Tibial nerve (tissue), 4 donors: ENCODE data around the gene CCNF. TPM values are rescaled to one million over a fixed set of nuclear protein-coding genes. Genes with fewer than 3 reads are reported as not detected.

ENCODE experiments used
- DNase-seq, 2 donors: peaks; one replicate each; pipeline ENCODE4 v3.0.0-alpha.2; 2019; ENCODE audit warnings: low spot score in 2 of 2
- H3K27ac ChIP-seq, 4 donors: fragments of 200-600 bp; sonication (generic) in 3 of 4; one replicate each; pipeline ENCODE4 v1.5.1; 2017 to 2019; ENCODE audit warnings: mild to moderate bottlenecking in 1 of 4
- H3K27me3 ChIP-seq, 2 donors: fragments of 200-600 bp; sonication (generic) in 1 of 2; one replicate each; pipeline versions ENCODE4 v1.5.1 to v1.6.0; 2017 to 2019
- H3K36me3 ChIP-seq, 3 donors: fragments of 200-600 bp; sonication (generic); one replicate each; pipeline ENCODE4 v1.5.1; 2018 to 2019
- H3K4me1 ChIP-seq, 4 donors: fragments of 200-600 bp; sonication (generic) in 3 of 4; one replicate each; pipeline ENCODE4 v1.5.1; 2017 to 2019
- H3K4me3 ChIP-seq, 4 donors: fragments of 200-600 bp; sonication (generic) in 3 of 4; one replicate each; pipeline ENCODE4 v1.5.1; 2017 to 2019; ENCODE audit warnings: mild to moderate bottlenecking in 1 of 4, moderate library complexity in 1 of 4
- H3K9me3 ChIP-seq, 4 donors: fragments of 200-600 bp; sonication (generic) in 3 of 4; one replicate each; pipeline ENCODE4 v1.5.1; 2017 to 2019
- EP300 ChIP-seq, 2 donors: sonication (generic); formaldehyde crosslinking; IDR thresholded peaks; one replicate each; pipeline ENCODE4 v1.6.1; 2017; ENCODE audit warnings: antibody characterized with exemption in 2 of 2, mild to moderate bottlenecking in 1 of 2
- POLR2A ChIP-seq, 2 donors: fragments of 450-650 bp; IDR thresholded peaks; one replicate each; pipeline ENCODE4 v1.6.1; 2017; ENCODE audit warnings: antibody characterized with exemption in 2 of 2, mild to moderate bottlenecking in 2 of 2, moderate library complexity in 2 of 2
- WGBS, 2 donors: methylation state at CpG; one replicate each; pipeline ENCODE4 v1.1.5; 2018; 5-methylcytosine and 5-hydroxymethylcytosine counted together
- total RNA-seq, 4 donors: library from RNA; depleted of rRNA; stranded (reverse); fragments of >200 nt; gene quantifications; one replicate each; pipeline ENCODE4 v1.1.0, GENCODE V29; 2016
- TF ChIP-seq, protein P1 (sequence below), 5 experiments: fragments of 200-600 bp in 3 of 5; fragments of 450-650 bp in 2 of 5; sonication (generic) in 3 of 5; IDR thresholded peaks; one replicate each; pipeline ENCODE4 v1.5.1; 2016 to 2019; ENCODE audit warnings: antibody characterized with exemption in 5 of 5, mild to moderate bottlenecking in 3 of 5, moderate library complexity in 2 of 5

The CCNF gene
- total RNA-seq, 4 donors from 2014 or later = 1.6 to 3.0 (median 2.0) TPM

DNA sequence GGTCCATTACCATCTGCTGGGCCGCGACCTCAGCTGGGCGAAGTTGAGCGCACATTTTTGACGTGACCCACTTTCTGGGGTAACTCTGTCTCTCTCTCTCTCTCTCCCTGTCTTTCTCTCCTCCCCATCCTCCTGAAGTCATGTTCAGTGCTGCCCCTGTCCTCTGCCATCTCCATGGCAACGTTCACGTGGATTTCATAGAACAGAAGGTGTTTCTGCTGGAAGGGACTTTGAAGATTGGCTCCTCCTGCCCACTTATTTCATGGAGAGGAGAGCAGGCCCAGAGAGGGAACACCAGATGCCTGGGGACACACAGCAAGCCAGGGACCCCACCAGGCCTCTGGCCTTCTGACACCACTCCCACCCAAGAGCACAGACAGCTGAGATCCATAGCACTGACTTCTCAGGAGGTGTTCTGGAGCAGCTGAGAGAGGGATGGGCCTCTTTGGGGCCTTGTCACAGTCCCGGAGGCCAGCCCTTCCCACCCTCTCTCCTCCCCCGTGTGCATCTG, 4.2 kb upstream of the CCNF start:
- H3K4me1 ChIP-seq = peaks cover 0 to 10% (median 5%) of the 10 kb centered on the region in 4 donors
- TF ChIP-seq EP300 (IDR thresholded peaks at IDR 0.05) = no peak
- no peak for TF ChIP-seq POLR2A (IDR thresholded peaks at IDR 0.05)
- TF ChIP-seq, protein P1, sequence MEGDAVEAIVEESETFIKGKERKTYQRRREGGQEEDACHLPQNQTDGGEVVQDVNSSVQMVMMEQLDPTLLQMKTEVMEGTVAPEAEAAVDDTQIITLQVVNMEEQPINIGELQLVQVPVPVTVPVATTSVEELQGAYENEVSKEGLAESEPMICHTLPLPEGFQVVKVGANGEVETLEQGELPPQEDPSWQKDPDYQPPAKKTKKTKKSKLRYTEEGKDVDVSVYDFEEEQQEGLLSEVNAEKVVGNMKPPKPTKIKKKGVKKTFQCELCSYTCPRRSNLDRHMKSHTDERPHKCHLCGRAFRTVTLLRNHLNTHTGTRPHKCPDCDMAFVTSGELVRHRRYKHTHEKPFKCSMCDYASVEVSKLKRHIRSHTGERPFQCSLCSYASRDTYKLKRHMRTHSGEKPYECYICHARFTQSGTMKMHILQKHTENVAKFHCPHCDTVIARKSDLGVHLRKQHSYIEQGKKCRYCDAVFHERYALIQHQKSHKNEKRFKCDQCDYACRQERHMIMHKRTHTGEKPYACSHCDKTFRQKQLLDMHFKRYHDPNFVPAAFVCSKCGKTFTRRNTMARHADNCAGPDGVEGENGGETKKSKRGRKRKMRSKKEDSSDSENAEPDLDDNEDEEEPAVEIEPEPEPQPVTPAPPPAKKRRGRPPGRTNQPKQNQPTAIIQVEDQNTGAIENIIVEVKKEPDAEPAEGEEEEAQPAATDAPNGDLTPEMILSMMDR (IDR thresholded peaks at IDR 0.05) = no peak
- H3K27me3 ChIP-seq = no peaks in the 10 kb centered on the region
- no peak overlapping the region for H3K27ac ChIP-seq
- H3K9me3 ChIP-seq = no peaks in the 10 kb centered on the region
- DNase-seq = no peak
- no peak overlapping the region for H3K4me3 ChIP-seq
- H3K36me3 ChIP-seq = no peaks in the 10 kb centered on the region
- WGBS, 2 donors = 86 to 87% methylated on average over 9 of the region's 9 CpGs

- no peak for TF ChIP-seq POLR2A (IDR thresholded peaks at IDR 0.05)
- WGBS, 2 donors = 93 to 95% methylated on average over 12 to 13 of the region's 13 CpGs
Measured at GRCh38 chr16:2425825-2426430, 3.3 kb upstream of the CCNF start.

DNA sequence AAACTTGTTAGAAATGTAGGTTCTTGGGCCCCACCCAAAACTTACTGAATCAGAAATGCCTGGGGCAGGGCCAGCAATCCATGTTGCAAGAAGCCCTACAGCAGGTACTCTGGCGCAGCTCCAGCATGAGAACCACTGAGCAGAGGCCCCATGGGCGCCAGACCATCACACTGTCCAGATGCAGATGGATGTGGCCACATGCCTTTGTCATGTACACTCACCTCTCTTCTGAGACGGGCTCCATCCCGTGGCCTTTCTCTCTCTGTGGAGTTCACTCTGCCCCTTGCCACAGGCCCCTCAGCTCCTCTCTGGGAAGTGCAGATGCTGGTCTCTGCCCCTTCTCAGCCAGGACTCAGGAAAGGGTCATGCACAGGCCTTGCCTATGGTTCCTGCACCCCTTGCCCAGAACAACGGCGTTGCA, 2.3 kb upstream of the CCNF start:
- no peak for DNase-seq
- Histone ChIP-seq H3K27ac (no peak overlapping the region), H3K9me3 (no peaks in the 10 kb centered on the region), H3K4me3 (no peak overlapping the region), H3K4me1 (peaks cover 0 to 19% (median 10%) of the 10 kb centered on the region in 4 donors), H3K27me3 (no peaks in the 10 kb centered on the region), H3K36me3 (no peaks in the 10 kb centered on the region)
- 93 to 96% methylated on average over 5 to 6 of the region's 6 CpGs for WGBS, 2 donors
- TF ChIP-seq, protein P1 (IDR thresholded peaks at IDR 0.05) = no peak
- TF ChIP-seq POLR2A (IDR thresholded peaks at IDR 0.05) = no peak

More at GRCh38 chr16:2425825-2426430, 3.3 kb upstream of the CCNF start:
- no peak overlapping the region for H3K4me3 ChIP-seq
- no peaks in the 10 kb centered on the region for H3K27me3 ChIP-seq
- no peak overlapping the region for H3K27ac ChIP-seq
- no peaks in the 10 kb centered on the region for H3K9me3 ChIP-seq
- no peak for DNase-seq
- H3K4me1 ChIP-seq = peaks cover 0 to 19% (median 10%) of the 10 kb centered on the region in 4 donors
- no peaks in the 10 kb centered on the region for H3K36me3 ChIP-seq

DNA sequence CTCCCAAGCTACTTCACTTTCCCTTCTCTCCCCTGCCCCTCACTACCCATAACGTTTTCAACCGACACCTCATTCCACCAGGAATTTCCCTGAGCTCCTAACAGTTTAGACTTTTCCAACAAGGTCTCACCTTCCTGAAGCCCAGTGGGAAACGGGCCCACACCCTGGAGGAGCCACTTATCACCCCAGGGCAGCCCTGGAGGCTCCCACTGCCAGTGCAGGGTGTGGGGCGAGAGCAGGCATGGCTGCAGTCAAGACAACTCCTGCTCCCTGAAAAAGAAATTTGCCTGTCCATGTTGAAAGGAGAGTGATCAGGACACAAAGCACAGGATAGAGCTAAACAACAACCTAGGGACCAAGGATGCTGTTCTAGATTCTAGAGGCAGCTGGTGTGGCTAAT, 1.7 kb upstream of the CCNF start:
- H3K36me3 ChIP-seq = peaks cover 0 to 4% (median 0%) of the 10 kb centered on the region in 3 donors
- DNase-seq = no peak
- no peak overlapping the region for H3K27ac ChIP-seq
- no peaks in the 10 kb centered on the region for H3K27me3 ChIP-seq
- peaks cover 0 to 19% (median 10%) of the 10 kb centered on the region in 4 donors for H3K4me1 ChIP-seq
- no peaks in the 10 kb centered on the region for H3K9me3 ChIP-seq
- H3K4me3 ChIP-seq = no peak overlapping the region
- 82% methylated on average over 4 of the region's 4 CpGs for WGBS, 2 donors
- TF ChIP-seq EP300 (IDR thresholded peaks at IDR 0.05) (no peak), POLR2A (IDR thresholded peaks at IDR 0.05) (no peak)
- TF ChIP-seq, protein P1 (IDR thresholded peaks at IDR 0.05) = no peak

DNA sequence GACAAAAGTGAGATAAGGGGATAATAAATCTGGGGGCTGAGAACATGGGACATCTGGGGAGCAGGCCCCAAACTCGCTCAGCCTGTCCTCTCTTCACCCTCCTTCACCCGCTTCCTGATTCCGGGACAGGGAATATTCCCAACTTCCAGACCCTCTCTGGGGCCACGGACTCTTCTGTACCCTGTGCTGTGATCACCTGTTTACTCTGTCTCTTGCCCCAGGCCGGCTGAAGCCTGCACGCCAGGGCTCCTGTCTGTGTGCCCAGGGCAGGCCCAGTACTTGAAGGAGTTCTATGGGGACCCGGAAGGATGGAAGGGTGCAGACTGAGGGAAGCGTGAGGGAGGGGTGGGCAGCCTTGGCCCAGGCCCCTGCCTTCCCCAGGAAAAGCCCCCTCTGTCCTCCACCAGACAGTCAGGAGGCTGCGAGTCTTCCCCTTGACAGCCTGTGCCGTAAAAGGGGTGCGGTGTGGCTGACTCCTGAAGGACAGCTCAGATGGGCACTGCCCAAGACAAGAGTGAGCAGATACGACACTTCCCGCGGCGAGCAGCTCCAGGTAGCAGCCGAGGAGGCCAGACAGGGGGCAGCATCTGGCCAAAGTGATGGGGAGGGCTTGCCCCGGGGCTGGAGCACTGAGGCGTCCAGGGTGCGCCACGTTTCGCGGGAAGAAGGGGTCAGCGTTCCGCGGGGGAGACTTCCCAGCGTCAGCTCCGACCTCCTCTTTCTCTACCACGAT, 1.0 kb upstream of the CCNF start:
- Histone ChIP-seq H3K4me3 (peak overlapping the region; percentile 79 to 96 (median 93)), H3K9me3 (no peaks in the 10 kb centered on the region), H3K27ac (peak overlapping the region in 3 of 4 donors; percentile 78 to 89 (median 85)), H3K27me3 (no peaks in the 10 kb centered on the region), H3K4me1 (peaks cover 0 to 19% (median 10%) of the 10 kb centered on the region in 4 donors), H3K36me3 (peaks cover 0 to 11% (median 0%) of the 10 kb centered on the region in 3 donors)
- WGBS, 2 donors = 31 to 35% methylated on average over 19 to 28 of the region's 28 CpGs
- peak; percentile 25 to 36 for DNase-seq
- TF ChIP-seq POLR2A (IDR thresholded peaks at IDR 0.05) = no peak
- TF ChIP-seq, protein P1 (IDR thresholded peaks at IDR 0.05) = peak in 2 of 5 experiments; percentile 18 to 29
